Measurements from ENCODE around the gene CTSC.

DNA sequence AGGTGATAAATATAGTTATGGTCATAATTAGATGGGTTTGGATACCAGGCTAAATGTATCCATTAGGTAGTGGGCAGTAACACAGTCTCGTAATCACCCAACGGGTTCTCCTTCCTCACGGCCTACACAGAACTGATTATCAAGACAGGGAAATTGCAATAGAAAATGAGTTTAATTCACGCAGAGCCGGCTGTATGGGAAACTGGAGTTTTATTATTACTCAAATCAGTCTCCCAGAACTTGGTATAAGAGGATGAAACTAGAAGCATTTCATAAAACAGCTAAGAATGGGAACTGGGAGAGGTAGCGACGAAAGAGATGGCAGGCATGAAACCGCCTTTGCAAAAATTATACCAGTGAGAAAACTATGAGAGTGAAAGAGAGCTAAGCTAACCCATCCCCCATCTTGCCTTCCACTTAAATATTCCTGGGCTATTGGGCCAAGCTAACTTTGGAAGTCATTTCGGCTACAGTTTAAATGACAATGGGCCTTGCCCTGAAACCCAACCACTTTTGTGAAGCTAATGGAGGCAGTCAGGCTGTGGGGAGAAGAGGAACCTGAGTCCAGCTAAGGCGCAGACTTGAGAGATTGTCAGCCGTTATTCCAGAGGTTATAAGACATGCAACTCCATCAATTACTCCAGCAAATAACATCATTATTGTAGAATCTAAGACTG lies 29.6 kb downstream of the CTSC start:
- TF ChIP-seq SP1 (IDR thresholded peaks at IDR 0.05) (no peak), NFRKB (IDR thresholded peaks at IDR 0.05) (no peak), FOXA1 (IDR thresholded peaks at IDR 0.05) (no peak)
